Fibroblast of the aortic adventitia (primary cell): Measurements from ENCODE around the gene KANK4. TPM values are rescaled to one million over a fixed set of nuclear protein-coding genes. Genes with fewer than 3 reads are reported as not detected.

Experiments used
- DNase-seq: peaks from one replicate; pipeline ENCODE4 v3.0.0-alpha.2; 2010; ENCODE audit warnings: low read depth
- H3K4me3 ChIP-seq: 2 replicates; pipeline ENCODE4 v1.5.1; 2011; ENCODE audit warnings: low read depth, mild to moderate bottlenecking, control low read depth, low read length, moderate library complexity
- CTCF ChIP-seq: IDR thresholded peaks from 2 replicates; pipeline ENCODE4 v1.5.1; 2011; ENCODE audit warnings: mild to moderate bottlenecking, low read length, control low read depth, inconsistent platforms; ENCODE audit not compliant: insufficient read depth
- small RNA-seq: library from RNA; depleted of rRNA; stranded (forward); fragments of <200 nt; gene quantifications from one replicate; pipeline ENCODE3, GENCODE V24; 2012
- total RNA-seq: library from RNA; depleted of rRNA; stranded (reverse); fragments of >200 nt; gene quantifications from 2 replicates; pipeline ENCODE4 v1.2.3, GENCODE V29; 2012; ENCODE audit warnings: low replicate concordance

Gene KANK4
- total RNA-seq, 1 donor = 0.09 TPM

GRCh38 chr1:62198781-62199125, 120.5 kb downstream of the KANK4 start:
- no peak for TF ChIP-seq CTCF
- H3K4me3 ChIP-seq = no peak overlapping the region
- peak; percentile 37 for DNase-seq

- no peak for DNase-seq
- no peak overlapping the region for H3K4me3 ChIP-seq
- TF ChIP-seq CTCF = no peak
These were observed 121.0 kb downstream of the KANK4 start for GRCh38 chr1:62198069-62198780.

GRCh38 chr1:62196086-62196690, 123.0 kb downstream of the KANK4 start:
- H3K4me3 ChIP-seq = no peak overlapping the region
- TF ChIP-seq CTCF = no peak
- no peak for DNase-seq

GRCh38 chr1:62194651-62195544, 124.3 kb downstream of the KANK4 start, which contains the start of gene L1TD1:
Gene L1TD1, plus strand, starts transcription at chr1:62194849. Its CDS starts 11,780 bp downstream, at chr1:62206629.
- DNase-seq = no peak
- TF ChIP-seq CTCF = no peak
- no peak within 1 kb of the TSS for H3K4me3 ChIP-seq

- no peak for DNase-seq
- TF ChIP-seq CTCF = no peak
- no peak overlapping the region for H3K4me3 ChIP-seq
These were observed 131.1 kb downstream of the KANK4 start for GRCh38 chr1:62188111-62188510.

GRCh38 chr1:62187548-62187947, 131.7 kb downstream of the KANK4 start:
- H3K4me3 ChIP-seq = no peak overlapping the region
- TF ChIP-seq CTCF = no peak
- DNase-seq = no peak

Small RNA genes within 50 kb of the gene (small RNA-seq; reads per million reads assigned to genes)
- not detected for gene RNU6-371P

Other genes starting within 250 kb of the KANK4 start
- gene L1TD1, start 124.6 kb downstream of the KANK4 start, total RNA-seq = under 0.01 and 1.5 TPM in 2 replicates
- gene USP1, start 117.6 kb upstream of the KANK4 start, total RNA-seq = 32.4 and 64.8 TPM in 2 replicates